HG03378 (cell line): Measurements from ENCODE around the gene OR4K5.
"Not testable (repeated sequence)": the region's sequence is repeated elsewhere in the genome, so short reads cannot be mapped to it uniquely, and the experiment has no call there.

ENCODE experiments used
- ATAC-seq: cut with Tn5 transposase; IDR thresholded peaks from one replicate; pipeline ENCODE4 v1.9.1; 2021; ENCODE audit warnings: mild to moderate bottlenecking, moderate library complexity; ENCODE audit not compliant: unreplicated experiment

Gene OR4K5, protein sequence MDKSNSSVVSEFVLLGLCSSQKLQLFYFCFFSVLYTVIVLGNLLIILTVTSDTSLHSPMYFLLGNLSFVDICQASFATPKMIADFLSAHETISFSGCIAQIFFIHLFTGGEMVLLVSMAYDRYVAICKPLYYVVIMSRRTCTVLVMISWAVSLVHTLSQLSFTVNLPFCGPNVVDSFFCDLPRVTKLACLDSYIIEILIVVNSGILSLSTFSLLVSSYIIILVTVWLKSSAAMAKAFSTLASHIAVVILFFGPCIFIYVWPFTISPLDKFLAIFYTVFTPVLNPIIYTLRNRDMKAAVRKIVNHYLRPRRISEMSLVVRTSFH

DNA sequence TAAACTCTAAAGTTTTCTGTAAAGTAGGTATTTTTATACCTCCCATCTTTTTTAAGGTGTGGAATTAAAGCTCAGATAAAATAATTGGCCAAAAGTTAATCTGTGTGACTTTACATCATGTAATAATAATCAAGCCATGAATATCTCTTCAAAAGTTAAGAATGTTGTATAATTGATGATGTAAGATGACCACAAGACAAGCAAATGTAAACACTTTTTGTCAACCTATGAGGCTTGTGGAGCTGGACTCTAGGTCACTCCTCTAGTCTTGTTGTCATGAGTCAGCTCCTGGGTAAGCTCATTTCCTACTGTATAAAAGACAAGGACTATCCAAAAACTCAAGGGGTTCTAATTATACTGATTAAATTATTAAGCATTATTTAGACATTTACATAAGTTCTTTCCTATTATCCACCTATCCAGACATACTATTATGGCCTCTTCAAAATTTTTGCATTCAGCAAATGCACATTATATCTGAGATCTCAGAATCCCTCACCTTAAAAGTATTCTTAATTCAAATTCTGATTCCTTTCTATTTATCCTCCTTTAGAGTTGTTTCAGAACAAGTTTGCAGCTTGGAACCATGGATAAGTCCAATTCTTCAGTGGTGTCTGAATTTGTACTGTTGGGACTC is at the start of gene OR4K5:
OR4K5 (plus strand) TSS at position 587 of the 637 bp plus-strand sequence; CDS start at position 587, 0 bp downstream.
- ATAC-seq: no peak

DNA sequence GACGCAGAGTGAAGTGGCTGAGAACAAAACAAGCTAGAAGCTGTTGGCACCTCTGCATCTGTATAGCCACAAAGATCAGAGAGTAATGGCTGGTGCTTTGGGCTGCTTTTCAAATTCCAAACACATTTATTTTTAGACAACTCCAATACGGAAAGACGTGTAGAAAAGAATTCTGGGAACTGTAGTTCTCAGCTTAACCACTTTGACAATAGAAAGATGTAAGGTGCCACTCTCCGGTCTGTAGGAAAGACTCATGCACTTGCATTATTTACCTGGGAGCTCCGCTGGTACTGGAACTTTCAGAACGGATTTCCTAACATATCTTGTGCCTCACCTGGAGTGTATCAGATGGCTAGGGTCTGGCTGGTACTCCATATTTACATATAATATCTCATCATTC is 47.2 kb upstream of the OR4K5 start:
- no peak for ATAC-seq

DNA sequence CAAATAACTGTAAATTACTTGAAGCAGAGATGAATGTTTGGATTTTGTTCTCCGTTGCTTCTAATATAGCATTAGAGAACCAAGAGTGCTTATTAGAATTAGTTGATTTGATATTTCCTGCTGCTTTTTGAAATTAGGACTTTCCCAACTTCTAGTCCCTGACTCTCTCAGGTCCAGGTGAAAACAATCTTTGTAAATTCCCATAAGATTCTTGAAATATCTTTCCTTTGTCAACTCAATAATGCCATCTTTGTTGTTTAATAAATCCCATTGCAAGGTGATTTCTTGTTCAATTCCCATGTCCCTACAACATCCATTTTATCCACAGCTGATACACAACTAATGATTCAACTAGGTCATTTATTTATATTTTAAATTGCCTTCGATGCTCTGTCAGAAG is 45.6 kb upstream of the OR4K5 start, which contains the start of gene OR4K2:
OR4K2 (plus strand) TSS at position 301 of the 400 bp plus-strand sequence. CDS start 1,126 bp downstream, outside the sequence.
- no peak for ATAC-seq

DNA sequence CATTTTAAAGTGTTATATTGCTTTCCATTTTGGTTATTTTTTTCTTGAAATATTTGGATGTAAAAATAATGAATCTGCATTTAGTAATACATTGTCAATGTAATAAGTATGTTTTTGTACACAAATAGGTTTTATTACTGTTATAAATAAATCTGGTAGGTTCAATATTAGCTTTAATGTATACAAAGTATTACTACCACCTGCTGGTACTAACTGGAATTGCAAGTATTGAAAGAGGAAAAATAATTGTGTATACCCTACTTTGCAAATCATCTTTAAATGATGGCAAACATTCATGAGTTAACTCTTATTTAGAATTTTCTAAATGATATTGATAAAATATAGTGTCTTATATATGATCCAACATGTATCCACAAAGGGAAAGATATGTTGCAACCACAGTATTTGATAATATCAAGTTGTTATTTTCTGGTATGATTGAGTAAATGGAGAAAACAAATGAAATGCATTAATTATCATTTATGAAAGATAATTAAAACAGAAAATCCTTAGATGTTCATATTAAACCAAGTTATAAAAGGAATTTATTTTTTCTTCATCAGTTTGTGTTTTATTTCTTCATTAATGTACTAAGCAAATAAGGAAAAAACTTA is 42.3 kb upstream of the OR4K5 start:
- peak; percentile 65 for ATAC-seq

DNA sequence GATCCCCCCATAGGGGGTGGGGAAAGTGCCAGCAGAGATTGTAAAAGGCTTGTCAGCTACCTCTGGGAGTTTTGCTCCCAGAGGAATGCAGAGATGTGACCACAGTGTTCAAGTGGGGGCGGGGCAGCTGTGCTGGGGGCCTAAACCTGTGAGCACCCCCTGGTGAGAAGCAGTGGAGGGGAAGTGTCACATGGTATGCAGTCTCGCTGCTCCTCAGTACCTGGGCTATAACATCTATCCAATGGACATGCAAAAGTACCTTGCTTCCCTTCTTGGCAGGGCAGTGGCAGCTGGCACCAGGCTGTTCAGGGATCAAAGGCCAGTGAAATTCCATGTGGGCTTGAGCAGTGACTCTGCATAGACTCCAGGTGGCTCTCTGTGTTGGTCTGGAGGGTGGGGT is 25.1 kb upstream of the OR4K5 start:
- ATAC-seq: no peak

DNA sequence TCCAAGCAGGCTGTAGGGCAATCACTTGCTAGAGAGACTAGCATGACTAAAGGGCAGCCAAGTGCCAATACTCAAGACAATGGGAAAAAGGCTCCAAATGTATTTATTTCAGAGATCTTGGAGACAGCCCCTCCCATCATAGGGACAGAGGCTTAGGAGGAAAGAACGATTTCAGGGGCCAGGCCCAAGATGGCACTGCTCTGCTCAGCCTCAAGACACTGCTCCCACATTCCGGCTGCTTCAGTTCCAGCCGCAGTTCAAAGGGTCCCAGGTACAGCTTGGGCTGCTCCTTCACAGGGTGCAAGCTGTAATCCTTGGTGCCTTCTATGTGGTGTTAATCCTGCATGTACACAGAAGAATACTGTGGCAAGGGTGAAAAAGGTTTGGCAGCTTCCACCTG is 19.4 kb upstream of the OR4K5 start:
- no peak for ATAC-seq

DNA sequence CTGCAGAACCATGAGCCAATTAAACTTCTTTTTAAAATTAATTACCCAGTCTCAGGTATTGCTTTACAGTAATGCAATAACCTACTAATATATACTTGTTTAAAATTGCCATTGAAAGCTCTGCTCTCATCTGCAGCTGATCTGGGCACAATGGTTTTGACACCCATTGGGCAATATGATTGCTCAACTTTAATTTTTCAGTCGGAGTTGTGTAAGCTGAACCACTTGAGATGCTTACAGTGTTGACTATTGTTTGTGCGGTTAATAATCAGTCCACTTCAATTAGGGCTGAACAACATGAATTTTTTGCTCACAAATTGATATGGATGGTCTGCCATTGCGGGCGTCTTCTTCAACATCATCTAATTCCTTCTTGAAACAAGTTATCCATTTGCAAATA is 18.0 kb upstream of the OR4K5 start:
- ATAC-seq: no peak

DNA sequence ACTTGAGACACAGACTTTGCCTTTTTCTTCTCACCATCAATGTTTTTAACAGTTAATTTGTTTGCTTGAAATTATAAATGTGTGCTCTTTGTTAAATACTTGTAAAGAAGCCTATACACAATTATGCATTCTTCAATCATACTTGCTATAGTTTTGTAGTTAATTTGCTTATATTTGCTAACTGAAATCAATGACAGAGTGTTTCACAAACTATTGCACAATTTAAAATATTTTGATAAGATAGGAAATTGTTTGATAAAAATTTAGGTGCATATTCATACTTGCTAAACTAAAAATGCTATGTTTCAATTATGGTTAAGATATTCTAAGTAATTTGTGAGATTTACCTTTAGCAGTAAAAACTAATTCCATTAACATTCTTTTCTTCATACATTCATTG is 13.7 kb upstream of the OR4K5 start:
- ATAC-seq: no peak

DNA sequence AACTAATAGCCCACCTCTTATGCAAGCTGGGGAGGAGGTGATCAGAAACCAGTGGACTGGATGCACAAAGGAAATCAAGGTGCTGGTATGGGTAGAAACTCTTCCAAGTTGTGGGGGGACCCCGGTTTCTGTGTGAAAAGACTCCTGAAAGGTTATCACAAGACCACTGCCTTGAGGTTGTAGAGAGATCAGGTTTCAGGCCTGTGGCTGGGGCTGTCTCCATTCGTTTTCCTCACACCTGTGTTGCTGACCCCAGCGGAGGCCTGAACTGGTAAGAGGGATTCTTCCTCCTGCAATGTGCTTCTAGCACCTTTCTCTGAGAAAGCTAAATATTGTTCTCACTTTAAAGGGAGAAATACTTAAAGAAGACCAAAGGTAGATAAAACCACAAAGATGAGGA is 9.3 kb upstream of the OR4K5 start:
- ATAC-seq: no peak

DNA sequence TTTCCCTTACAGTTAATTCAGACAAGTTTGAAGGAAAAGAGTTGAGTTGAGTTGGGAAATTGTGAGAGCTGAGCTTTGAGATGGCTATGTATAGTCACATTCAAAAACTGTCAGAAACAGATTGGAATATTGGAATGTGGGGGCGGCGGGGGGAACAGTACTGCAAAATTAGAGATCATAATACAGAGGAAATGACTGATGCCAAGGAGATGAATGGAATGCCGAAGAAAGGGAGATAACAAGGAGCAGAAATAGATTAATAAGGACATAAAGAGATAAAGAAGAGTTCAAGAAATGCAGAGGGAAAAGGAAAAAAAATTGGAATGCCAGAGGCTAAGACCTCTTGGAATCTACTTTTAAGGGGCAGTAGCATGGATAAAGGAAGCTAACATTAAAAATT is 3.2 kb upstream of the OR4K5 start:
- no peak for ATAC-seq

DNA sequence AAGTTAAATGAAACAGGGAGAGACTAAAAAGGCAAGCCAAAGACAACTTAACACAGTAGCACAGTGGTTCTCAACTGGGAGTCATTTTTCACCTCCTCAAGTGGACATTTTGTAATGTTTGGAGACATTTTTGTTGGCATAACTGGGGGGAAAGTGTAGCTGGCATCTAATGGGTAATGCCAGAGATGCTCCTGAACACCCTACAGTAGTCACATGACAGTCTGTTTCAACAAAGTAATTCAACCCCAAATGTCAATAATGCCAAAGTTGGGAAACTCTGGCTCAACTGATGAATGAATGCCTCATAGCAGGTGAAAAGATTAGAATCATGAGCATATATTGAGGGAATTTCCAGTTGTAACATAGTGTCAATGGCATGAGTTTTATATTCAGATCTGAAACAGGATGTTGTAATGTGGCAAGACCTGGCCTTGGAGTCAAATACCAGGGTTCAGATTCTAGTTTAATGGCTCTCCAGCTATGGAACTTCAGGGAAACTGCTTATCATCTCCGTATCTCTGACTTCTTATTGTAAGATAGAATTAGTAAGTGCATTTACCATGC is 2.4 kb upstream of the OR4K5 start:
- no peak for ATAC-seq

DNA sequence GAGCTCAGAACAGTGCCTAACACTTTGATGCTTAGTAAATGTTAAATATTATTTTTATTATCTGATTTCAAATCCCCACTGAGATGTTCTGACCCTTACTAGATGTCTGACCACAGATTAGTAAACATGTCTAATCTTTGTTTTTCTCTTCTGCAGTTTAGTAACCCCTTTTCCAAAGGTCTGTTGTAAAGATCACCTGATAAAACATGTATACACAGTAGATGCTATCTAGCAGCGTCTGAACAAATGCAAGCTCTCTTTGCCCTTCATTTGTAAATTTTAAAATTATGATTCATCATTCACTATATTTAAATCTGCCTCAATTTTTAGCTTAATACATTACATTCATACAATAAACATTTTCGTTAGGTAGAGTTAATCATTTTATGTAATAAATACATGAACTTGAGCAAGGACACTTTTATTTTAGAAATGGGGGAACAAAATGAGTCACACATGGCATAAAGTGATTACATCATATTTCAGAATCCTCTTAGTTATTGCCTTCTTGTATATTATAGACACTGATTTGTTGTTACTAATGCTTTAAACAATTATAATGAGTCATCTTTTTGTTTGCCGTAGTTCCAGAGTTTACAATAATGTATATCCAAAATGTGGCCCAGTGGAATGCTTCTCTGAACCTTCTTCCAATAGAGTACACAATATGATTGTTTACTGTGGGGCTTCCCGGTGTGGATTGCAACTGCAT is 1.7 kb upstream of the OR4K5 start:
- no peak for ATAC-seq

DNA sequence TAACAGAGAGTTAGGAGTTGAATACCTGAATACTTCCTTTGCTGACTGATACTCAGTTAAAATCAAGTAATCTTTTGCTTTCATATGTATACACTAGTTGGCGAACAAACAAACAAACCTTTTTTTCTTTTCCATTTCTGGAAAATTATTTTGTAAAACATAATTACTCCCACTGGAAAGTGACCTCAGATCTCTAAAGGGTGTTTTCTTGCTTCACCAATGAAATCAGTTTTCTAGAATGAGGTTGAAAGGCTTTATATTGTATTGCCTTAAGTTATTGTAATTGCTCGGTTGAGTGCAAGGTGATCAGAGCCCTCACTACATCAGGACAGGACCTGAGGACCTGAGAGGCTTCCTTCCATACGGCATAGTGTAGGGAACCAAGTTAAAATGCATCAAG is 10.2 kb downstream of the OR4K5 start, which contains the start of gene OR4K1:
OR4K1 (plus strand) TSS at position 301 of the 400 bp plus-strand sequence. CDS start 4,750 bp downstream, outside the sequence.
- no peak for ATAC-seq

DNA sequence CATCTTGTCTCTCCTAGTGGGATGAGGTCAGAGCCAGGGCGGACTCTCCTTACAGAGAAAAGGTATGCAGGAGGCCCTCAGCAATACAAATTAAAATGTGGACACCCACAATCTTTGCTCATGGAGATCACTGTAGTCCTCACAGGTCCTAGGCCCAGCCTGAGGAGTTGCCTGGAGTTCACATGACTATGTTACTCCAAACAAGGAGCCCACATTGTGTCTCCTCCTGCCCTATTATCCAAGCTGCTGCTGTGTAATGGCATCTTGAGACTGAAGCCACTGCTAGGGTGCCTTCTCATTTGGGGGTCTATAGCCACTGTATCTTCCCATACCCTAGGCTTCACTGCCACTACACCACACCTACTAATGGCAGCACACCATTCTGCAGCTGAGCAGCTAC is 21.3 kb downstream of the OR4K5 start:
- ATAC-seq: no peak

DNA sequence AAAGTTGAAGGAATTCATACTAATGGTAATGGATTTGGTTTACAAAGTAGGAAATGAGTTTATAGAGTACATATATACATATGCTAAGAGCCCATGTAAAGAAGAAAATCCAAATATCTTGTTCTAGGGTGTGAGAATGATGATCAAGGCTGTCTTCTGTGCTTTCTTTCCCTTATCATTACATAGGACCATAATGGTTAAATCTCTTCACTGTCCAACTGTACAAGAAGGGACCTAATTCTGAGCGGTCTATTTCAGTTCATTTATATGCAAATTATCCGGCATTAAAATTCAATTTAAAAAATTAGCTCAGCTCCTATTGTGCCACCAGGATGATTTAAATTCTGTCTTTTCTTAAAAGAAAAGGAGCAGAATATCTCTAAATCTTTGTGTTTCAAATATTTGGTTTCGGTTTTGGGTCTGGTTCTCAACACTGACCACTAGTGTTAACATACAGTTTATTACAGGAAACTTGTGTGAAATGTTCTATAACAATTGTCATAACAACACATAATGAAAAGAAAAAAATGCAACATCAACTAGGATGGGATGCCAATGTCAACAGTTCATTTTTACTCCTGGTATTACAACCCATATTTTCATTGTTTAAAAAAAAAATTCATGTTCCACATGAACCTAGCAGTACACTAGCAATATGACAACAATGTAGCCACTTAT is 27.1 kb downstream of the OR4K5 start:
- ATAC-seq: no peak

DNA sequence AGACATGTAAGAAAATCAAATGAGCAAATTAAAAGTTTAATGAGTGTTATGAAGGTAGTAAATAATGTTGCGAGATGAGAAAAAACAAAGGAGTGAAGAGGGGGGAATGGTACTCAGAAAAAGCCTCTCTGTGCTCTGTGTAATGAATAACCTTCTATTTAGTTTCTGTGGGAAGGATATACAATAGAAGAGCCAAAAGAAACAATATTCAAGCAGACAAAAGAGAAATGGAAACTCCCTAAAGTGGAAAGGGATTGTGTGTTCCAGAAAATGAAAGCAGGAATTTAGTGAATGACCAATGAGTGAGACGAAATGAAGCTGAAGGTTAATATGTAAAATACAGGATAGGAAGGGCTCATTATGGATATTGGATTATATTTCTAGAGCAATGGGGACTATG is 28.8 kb downstream of the OR4K5 start:
- ATAC-seq: no peak

DNA sequence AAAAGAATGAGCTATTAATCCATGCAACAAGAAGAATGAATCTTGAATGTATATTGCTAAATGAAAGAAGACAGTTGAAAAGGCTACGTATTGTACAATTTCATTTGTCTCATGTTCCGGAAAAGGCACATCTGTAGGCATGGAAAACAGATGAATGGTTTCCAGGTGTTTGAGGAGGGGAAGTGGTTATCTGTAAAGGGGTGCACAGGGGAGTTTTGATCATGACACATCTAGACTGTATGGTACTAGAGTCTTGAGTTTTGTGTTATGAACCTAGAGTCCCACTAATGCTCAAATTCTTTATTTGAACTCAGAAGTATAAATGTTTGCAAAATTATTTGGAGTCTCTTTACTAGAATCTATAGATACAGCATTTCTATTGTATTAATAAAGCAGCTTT is 49.3 kb downstream of the OR4K5 start:
- ATAC-seq: not testable (repeated sequence)
